ENCODE measurements around the gene STYXL1.

DNA sequence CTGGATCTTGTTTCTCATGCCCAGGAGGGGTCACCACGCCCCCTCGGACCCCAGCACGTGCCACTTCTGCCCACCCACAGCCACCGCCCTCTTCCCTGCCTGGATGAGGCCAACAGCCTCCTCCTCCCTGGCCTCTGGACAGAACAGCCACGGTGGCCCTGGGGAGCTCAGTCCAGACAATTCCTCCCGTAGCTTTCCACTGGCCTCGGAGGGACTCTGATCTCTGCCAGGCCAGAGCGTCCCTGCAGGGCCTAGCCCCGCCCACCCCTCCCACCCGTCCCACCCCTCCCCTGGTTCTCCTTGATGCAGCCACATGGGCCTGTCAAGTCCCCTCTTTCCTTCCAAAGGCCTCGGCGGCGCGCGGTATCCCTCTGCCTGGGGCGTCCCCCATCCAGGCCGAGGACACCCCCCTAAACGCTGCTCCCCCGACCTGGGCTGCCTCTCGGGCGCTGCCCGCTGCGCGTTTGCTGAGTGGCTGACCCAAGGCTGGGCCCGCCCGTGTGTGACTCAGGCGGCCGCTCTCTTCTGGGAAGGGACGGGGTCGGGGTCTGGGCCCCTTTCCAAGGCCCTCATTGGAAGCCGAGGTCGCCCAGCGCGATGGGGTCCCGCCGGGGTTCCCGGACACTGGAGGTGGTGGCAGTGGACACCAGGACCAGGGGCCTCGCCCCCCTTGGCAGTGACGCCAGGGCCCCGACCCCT, 54.0 kb downstream of the STYXL1 start:
- TF ChIP-seq CTCF (IDR thresholded peaks at IDR 0.05; ENCODE audit: borderline replicate concordance, extremely low read depth, low read length, poor library complexity, severe bottlenecking) (no peak), EZH2 (IDR thresholded peaks at IDR 0.05; ENCODE audit: borderline replicate concordance, low read depth, low read length, severe bottlenecking) (no peak)
